Measurements from ENCODE around the gene FAM174C. TPM values are rescaled to one million over a fixed set of nuclear protein-coding genes. Genes with fewer than 3 reads are reported as not detected.

Gene FAM174C
- total and polyA plus RNA-seq, 2 of the 8 experiments (the other 6 are each of a cell fraction or from before 2014, with no cell fraction given): 44.5 to 125 TPM

DNA sequence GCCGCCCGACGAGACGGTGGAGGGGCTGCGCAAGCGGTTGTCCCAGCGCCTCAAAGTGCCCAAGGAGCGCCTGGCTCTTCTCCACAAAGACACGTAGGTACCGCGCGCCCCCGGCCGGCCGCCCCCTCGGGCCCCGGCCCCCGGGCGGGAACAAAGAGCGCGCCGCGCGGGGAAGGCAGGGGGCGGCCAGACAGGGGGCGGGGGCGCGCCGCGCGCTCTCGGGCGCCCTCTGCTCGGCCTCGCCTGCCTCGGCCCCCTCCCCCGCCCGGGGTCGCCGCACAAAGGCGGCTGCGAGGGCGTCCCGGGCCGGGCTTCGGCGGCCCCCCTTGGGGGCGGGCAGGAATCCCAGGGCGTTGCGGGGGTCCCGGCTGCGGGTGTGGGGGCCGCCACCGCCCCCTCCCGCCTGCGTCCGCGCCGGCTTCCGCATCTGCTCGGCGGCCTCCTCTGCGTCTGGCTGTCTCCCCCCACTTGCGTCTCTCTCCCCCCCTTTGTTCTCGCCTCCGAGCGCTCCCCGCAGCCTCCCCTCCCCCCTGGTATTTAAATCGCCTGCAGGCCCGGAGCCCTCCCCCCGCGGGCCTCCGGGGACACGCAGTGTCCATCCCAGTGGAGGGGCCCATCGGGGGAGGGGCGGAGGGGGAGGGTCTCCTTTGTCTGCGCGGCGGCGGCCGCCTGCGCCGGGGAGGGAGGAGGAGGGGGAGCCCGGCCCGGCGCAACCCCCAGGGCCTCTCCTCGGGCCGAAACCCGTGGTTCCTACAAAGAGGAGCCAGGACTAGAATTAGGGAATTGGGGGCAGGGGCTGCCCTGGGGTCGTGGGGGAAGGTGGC is 24.7 kb upstream of the FAM174C start:
- Histone ChIP-seq H3K4me1 (replicated peaks in 1 of 4; ENCODE audit: control insufficient read depth in 3 of 4, insufficient read depth in 4 of 4, low read length in 3 of 4) (peaks cover 0 to 21% (median 14%) of the 10 kb centered on the region in 4 experiments; a peak in 6 of 7 replicates), H3K36me3 (ENCODE audit: control insufficient read depth in 2 of 4, insufficient read depth in 4 of 4, low read length in 3 of 4) (peaks cover 21 to 47% (median 35%) of the 10 kb centered on the region in 4 experiments), H2BK15ac (ENCODE audit: low read length) (no peak overlapping the region), H3K56ac (replicated peaks; ENCODE audit: insufficient read length, low read depth, low read length) (peak overlapping the region; percentile 77), H2BK20ac (ENCODE audit: low read length) (no peak overlapping the region), H3K9ac (replicated peaks in 1 of 4; ENCODE audit: extremely low read depth in 1 of 4, low read depth in 3 of 4, low read length in 3 of 4) (peak overlapping the region; percentile 59 to 98 (median 87)), H2AK5ac (ENCODE audit: low read depth, low read length) (no peak overlapping the region), H3K9me3 (ENCODE audit: insufficient read depth in 2 of 2, low read depth in 1 of 2, low read length in 1 of 2) (no peaks in the 10 kb centered on the region), H4K91ac (replicated peaks; ENCODE audit: insufficient read length, low read length) (peak overlapping the region; percentile 12), H3K23me2 (ENCODE audit: low read depth, low read length) (peaks cover 2% of the 10 kb centered on the region; the same call in 1 of the 2 replicates), H2BK12ac (ENCODE audit: low read depth, low read length) (no peak overlapping the region), H3K79me1 (ENCODE audit: low read depth, low read length) (peaks cover 15% of the 10 kb centered on the region; the same call in 1 of the 2 replicates), H3K27me3 (replicated peaks in 1 of 4; ENCODE audit: control insufficient read depth in 3 of 4, extremely low read depth in 1 of 4, insufficient read depth in 3 of 4, low read length in 3 of 4) (no peaks in the 10 kb centered on the region), H4K8ac (ENCODE audit: extremely low read depth, insufficient read depth, low read length) (peak overlapping the region; percentile 85; the same call in 1 of the 2 replicates), H2BK5ac (ENCODE audit: low read depth, low read length) (peak overlapping the region; percentile 71; the same call in 1 of the 2 replicates), H3K14ac (ENCODE audit: insufficient read length) (no peak overlapping the region), H3K23ac (ENCODE audit: insufficient read length) (no peak overlapping the region), H4K20me1 (replicated peaks in 1 of 2; ENCODE audit: control insufficient read depth in 1 of 2, insufficient read depth in 2 of 2, low read length in 2 of 2) (peaks cover 16 to 20% of the 10 kb centered on the region in 2 experiments), H2BK120ac (replicated peaks; ENCODE audit: low read depth, low read length) (no peak overlapping the region), H3K27ac (ENCODE audit: low read depth, low read length) (peak overlapping the region; percentile 89), H3K79me2 (ENCODE audit: control insufficient read depth in 1 of 2, insufficient read depth in 2 of 2, low read length in 2 of 2) (peaks cover 9 to 49% of the 10 kb centered on the region in 2 experiments), H3K18ac (ENCODE audit: extremely low read depth, low read length) (peak overlapping the region; percentile 75), H3K4me3 (ENCODE audit: extremely low read depth in 1 of 4, insufficient read depth in 2 of 4, low read depth in 3 of 4, low read length in 4 of 4) (peak overlapping the region; percentile 66 to 99 (median 83)), H4K5ac (ENCODE audit: insufficient read length, low read depth, low read length) (peak overlapping the region; percentile 60), H3K4ac (replicated peaks; ENCODE audit: insufficient read length, low read depth, low read length) (peak overlapping the region; percentile 96), H2AFZ (ENCODE audit: low read length) (no peak overlapping the region), H3K4me2 (ENCODE audit: insufficient read depth in 1 of 2, low read depth in 2 of 2, low read length in 2 of 2) (peak overlapping the region; percentile 83 to 97)
- DNase-seq (ENCODE audit: low read depth in 1 of 2, low spot score in 2 of 2): no peak
- no peak for FAIRE-seq
- ChIA-PET CTCF (ENCODE audit: partially characterized antibody) (interaction anchor here (1.3 kb wide), 1 partner anchor 16 kb away, joined by 7 read pairs; no protein-coding TSS in a partner anchor), POLR2A (ENCODE audit: partially characterized antibody) (interaction anchor here (1.0 to 19.4 kb wide), 6 partner anchors 9 to 27 kb away, joined by 3 to 456 read pairs (median 6); partner anchors contain the start of genes ATP5F1D, CIRBP and FAM174C)
- WGBS, 2 experiments (ENCODE audit: extremely low coverage in 1 of 2, insufficient coverage in 1 of 2, insufficient read length in 1 of 2, insufficient replicate concordance in 2 of 2, low coverage in 1 of 2, low lambda C conversion rate in 2 of 2, missing lambda C conversion rate in 1 of 2): 1% methylated on average over 18 of the region's 90 CpGs; no CpG with 5 or more reads in 1 of the 2 experiments
- TF ChIP-seq POLR2AphosphoS5 (IDR thresholded peaks at IDR 0.05; ENCODE audit: low read depth, low read length): peak; percentile 56; the same call in 1 of the 2 replicates

All from H1 (cell line).